ENCODE results near the gene LAMA5.

Gene LAMA5

DNA sequence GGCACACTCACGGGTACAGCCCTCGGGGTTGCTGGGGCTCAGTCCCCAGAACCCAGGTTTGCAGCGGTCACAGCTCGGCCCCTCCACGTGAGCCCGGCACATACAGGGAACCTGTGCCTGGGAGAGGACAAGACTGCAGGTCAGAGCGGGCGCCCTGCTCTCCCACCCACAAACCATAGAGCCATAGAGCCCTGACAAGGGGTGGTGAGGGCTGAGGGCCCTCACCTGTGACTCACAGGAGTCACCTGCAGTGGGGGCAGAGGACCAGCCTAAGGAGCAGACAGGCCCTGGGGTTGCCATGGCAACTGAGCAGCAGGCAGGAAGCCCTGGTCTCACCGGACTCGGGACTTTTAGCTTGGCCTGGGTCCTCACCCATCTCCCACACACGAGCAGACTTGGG lies 30.8 kb downstream of the LAMA5 start:
- no peaks in the 10 kb centered on the region for H3K27me3 ChIP-seq (ENCODE audit: low read length)
- H2AFZ ChIP-seq (ENCODE audit: low read depth, low read length, severe bottlenecking), result no peak overlapping the region
- no peaks in the 10 kb centered on the region for H3K9me2 ChIP-seq (replicated peaks; ENCODE audit: insufficient read depth, low read length)
- peaks cover 6% of the 10 kb centered on the region; the same call in 1 of the 2 replicates for H3K9me3 ChIP-seq (ENCODE audit: insufficient read depth, low read length)
- peaks cover 18% of the 10 kb centered on the region for H3F3A ChIP-seq (ENCODE audit: insufficient read depth)
- no peaks in the 10 kb centered on the region for H3K36me3 ChIP-seq (ENCODE audit: low read length)
- no peak overlapping the region for H3K9ac ChIP-seq (ENCODE audit: low read length)
- H3K4me3 ChIP-seq (ENCODE audit: insufficient read depth, low read length, poor library complexity, severe bottlenecking), result no peak overlapping the region
- no peak for TF ChIP-seq EZH2phosphoT487 (conservative IDR thresholded peaks at IDR 0.05; ENCODE audit: low read length)
- TF ChIP-seq, protein P1, sequence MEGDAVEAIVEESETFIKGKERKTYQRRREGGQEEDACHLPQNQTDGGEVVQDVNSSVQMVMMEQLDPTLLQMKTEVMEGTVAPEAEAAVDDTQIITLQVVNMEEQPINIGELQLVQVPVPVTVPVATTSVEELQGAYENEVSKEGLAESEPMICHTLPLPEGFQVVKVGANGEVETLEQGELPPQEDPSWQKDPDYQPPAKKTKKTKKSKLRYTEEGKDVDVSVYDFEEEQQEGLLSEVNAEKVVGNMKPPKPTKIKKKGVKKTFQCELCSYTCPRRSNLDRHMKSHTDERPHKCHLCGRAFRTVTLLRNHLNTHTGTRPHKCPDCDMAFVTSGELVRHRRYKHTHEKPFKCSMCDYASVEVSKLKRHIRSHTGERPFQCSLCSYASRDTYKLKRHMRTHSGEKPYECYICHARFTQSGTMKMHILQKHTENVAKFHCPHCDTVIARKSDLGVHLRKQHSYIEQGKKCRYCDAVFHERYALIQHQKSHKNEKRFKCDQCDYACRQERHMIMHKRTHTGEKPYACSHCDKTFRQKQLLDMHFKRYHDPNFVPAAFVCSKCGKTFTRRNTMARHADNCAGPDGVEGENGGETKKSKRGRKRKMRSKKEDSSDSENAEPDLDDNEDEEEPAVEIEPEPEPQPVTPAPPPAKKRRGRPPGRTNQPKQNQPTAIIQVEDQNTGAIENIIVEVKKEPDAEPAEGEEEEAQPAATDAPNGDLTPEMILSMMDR (IDR thresholded peaks at IDR 0.05; ENCODE audit: insufficient read depth, low read length, poor library complexity, severe bottlenecking), result no peak
- no peak overlapping the region for H3K27ac ChIP-seq (ENCODE audit: low read depth, low read length)
- no peaks in the 10 kb centered on the region for H4K20me1 ChIP-seq (ENCODE audit: low read depth, low read length)
- no peak overlapping the region for H3K4me2 ChIP-seq (ENCODE audit: low read depth, low read length, poor library complexity, severe bottlenecking)
- H3K79me2 ChIP-seq (ENCODE audit: insufficient read depth, low read length), result no peaks in the 10 kb centered on the region

DNA sequence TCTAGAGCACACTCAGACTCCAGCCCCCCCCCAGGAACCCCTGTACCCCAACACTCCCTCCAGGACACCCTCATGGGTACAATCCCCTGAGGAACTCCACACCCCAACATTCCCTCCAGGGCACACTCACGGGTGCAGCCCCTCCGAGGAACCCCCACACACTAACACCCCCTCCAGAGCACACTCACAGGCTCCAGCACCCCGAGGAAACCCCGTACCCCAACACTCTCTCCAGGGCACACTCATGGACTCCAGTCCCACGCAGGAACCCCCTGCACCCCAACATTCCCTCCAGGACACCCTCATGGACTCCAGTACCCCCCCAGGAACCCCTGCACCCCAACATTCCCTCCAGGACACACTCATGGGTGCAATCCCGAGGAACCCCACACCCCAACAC lies 31.6 kb downstream of the LAMA5 start:
- Histone ChIP-seq H3K36me3 (ENCODE audit: low read length) (no peaks in the 10 kb centered on the region), H3K27me3 (ENCODE audit: low read length) (no peaks in the 10 kb centered on the region), H3K4me3 (ENCODE audit: insufficient read depth, low read length, poor library complexity, severe bottlenecking) (no peak overlapping the region), H3K4me2 (ENCODE audit: low read depth, low read length, poor library complexity, severe bottlenecking) (no peak overlapping the region), H4K20me1 (ENCODE audit: low read depth, low read length) (no peaks in the 10 kb centered on the region), H3K27ac (ENCODE audit: low read depth, low read length) (no peak overlapping the region), H2AFZ (ENCODE audit: low read depth, low read length, severe bottlenecking) (no peak overlapping the region), H3K9ac (ENCODE audit: low read length) (no peak overlapping the region), H3F3A (ENCODE audit: insufficient read depth) (peaks cover 18% of the 10 kb centered on the region), H3K79me2 (ENCODE audit: insufficient read depth, low read length) (no peaks in the 10 kb centered on the region), H3K9me2 (replicated peaks; ENCODE audit: insufficient read depth, low read length) (no peaks in the 10 kb centered on the region), H3K9me3 (ENCODE audit: insufficient read depth, low read length) (peaks cover 6% of the 10 kb centered on the region; the same call in 1 of the 2 replicates)
- TF ChIP-seq, protein P1 (IDR thresholded peaks at IDR 0.05; ENCODE audit: insufficient read depth, low read length, poor library complexity, severe bottlenecking), result no peak
- TF ChIP-seq EZH2phosphoT487 (conservative IDR thresholded peaks at IDR 0.05; ENCODE audit: low read length), result no peak

DNA sequence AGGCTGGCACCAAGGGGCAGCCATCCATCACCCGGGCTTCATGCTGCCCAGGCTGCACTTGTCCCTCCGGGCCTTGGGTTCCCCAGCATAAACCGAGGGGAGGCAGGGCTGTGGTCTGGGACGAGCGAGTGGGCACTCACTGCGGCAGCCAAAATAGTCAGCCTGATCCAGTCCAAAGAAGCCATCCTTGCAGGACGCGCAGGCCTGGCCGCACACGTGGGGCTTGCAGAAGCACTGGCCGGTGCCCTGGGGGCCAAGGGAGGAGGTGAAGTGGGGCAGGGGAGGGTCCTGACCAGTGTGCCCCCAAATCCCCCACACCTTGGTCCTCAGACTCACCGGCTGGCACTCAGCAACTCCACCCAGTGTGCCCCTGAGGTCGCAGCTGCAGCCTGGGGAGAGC lies 32.2 kb downstream of the LAMA5 start:
- Histone ChIP-seq H3K27ac (ENCODE audit: low read depth, low read length) (no peak overlapping the region), H4K20me1 (ENCODE audit: low read depth, low read length) (no peaks in the 10 kb centered on the region)

More for the DNA sequence above, 32.2 kb downstream of the LAMA5 start:
- Histone ChIP-seq H3K9me3 (ENCODE audit: insufficient read depth, low read length) (peaks cover 6% of the 10 kb centered on the region; the same call in 1 of the 2 replicates), H3K9ac (ENCODE audit: low read length) (no peak overlapping the region), H3K4me3 (ENCODE audit: insufficient read depth, low read length, poor library complexity, severe bottlenecking) (no peak overlapping the region), H3K27me3 (ENCODE audit: low read length) (no peaks in the 10 kb centered on the region), H2AFZ (ENCODE audit: low read depth, low read length, severe bottlenecking) (no peak overlapping the region), H3K36me3 (ENCODE audit: low read length) (no peaks in the 10 kb centered on the region), H3K4me2 (ENCODE audit: low read depth, low read length, poor library complexity, severe bottlenecking) (no peak overlapping the region), H3F3A (ENCODE audit: insufficient read depth) (peaks cover 16% of the 10 kb centered on the region), H3K79me2 (ENCODE audit: insufficient read depth, low read length) (no peaks in the 10 kb centered on the region), H3K9me2 (replicated peaks; ENCODE audit: insufficient read depth, low read length) (no peaks in the 10 kb centered on the region)
- TF ChIP-seq EZH2phosphoT487 (conservative IDR thresholded peaks at IDR 0.05; ENCODE audit: low read length), result no peak
- TF ChIP-seq, protein P1 (IDR thresholded peaks at IDR 0.05; ENCODE audit: insufficient read depth, low read length, poor library complexity, severe bottlenecking), result no peak

All from SU-DHL-6 (cell line).